T-helper 9 cell (primary cell): ENCODE results near the gene ZNF514.
"Not testable (repeated sequence)": the region's sequence is repeated elsewhere in the genome, so short reads cannot be mapped to it uniquely, and the experiment has no call there.

ENCODE experiments used
- DNase-seq: peaks from one replicate; pipeline ENCODE4 v3.0.0-alpha.2; 2020

Gene ZNF514

DNA sequence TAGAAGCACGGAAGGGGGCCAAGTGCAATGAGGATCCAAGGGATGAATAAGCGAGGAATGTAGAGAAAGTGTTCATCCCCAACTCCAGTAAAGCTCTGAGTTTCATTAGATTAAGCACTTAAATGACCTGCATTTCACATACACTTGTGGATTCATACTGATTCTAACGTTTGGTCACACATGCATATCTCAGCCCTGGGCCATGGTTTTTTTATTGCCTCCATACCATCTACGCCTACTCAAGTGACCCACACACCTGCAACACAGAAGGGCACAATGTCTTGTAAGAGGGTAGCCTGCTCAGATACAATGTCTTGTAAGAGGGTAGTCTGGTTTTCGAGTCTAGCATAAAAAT is 37.5 kb downstream of the ZNF514 start:
- DNase-seq, result no peak

DNA sequence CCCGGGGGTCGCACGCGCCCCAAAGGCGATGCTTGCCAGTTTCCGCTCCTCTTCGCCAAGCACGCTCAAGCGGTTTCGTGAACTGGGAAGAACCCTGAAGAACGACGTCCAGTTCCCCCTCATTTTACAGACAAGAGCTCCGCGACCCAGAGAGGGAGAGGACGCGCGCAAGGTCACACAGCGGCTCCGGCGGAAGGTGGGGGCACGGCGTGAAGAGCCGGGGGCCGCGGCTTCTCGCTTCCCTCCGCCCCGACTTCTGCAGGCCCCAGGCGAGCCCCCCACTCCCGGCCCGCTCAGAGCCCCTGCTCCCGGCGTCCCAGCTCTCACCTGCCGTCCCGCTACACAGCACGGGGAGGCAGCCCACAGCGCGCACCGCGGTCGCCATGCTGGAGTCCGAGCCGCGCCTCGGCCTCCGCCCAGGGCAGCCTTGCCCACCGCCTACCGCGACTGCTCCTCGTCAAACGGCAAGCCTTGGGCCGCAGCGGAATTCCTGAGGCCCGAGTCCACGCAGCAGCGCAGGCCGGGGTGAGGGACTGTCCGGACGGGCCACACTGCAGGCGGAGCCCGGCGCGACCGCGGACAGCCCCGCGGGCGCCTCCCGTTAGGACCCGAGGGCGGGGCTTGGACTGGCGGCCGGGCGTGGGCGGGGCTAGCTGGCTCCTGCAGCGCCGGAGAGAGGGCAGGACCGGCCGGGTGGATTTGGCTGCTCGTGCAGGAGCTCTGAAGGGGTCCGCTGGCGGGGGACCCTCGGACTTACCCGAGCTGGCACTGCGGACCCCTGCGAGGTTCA is 38.0 kb downstream of the ZNF514 start, which contains the start of gene MRPS5:
Gene MRPS5, minus strand, starts transcription at position 402 of the 790 bp plus-strand sequence. Its CDS starts 17 bp downstream, at position 385.
- DNase-seq, result peak; percentile 81

DNA sequence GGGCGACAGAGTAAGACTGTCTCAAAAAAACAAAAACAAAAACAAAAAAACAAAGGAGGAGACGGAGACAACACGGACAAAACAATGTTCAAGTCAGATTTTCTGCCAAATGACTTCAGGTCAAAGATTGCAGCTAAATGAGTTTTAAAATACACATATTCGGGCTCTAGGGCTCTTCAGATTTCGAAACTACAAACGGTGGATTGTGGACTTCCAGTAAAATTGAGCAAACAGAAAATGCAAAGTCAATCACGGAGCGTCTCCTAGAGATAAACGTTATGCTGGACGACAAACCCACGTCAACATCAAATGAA is 38.6 kb downstream of the ZNF514 start:
- no peak for DNase-seq

- DNase-seq, result peak; percentile 60
Observed at GRCh38 chr2:95115418-95115817, 44.2 kb downstream of the ZNF514 start.

DNA sequence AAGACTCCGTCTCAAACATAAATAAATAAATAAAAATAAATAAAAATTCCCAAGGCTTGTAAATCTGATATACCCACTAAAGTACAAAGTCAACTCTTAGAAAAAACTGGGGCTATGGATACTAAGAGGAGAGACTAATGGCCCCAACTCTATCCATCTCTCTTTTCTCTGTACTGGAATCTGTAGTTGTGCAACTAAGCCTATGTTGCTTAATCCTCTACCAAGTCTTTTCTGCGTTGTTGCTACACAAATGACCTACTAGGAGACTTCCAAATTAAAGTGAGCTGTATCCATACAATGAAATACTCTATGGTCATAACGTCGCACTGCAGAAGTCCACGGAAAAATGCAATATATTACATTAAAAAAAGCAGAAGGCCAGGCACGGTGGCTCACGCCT is 46.2 kb downstream of the ZNF514 start:
- no peak for DNase-seq

DNA sequence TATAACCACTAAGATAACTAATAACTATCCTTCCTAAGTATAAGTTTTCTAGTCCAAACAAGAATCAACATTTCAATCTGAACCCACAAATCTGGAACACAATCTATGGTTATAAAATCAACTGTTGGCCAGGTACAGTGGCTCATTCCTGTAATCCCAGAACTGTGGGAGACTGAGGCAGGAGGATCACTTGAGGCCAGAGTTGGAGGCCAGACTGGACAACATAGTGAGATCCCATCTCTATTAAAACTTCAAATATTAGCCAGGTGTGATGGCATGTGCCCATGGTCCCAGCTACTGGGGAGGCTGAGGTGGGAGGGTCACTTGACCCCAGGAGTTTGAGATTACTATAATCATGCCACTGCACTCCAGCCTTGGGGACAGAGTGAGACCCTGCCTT is 49.3 kb downstream of the ZNF514 start:
- DNase-seq, result no peak

DNA sequence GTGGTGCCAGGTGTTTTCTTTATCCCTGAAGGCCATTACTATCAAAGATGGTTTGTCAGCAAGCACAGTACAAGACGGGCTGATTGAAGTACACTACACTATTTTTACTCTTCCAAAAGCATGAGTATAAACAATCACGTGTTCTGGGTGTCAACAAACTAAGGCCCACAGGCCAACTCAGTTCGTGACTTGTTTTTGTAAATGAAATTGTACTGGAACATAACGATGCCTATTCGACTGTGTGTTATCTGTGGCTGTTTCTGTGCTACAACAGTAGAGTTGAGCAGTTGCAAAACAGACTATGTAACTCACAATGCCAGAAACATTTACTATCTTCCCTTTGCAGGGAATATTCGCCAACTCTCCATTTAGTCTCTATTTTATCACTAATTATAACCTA is 50.4 kb downstream of the ZNF514 start:
- no peak for DNase-seq

DNA sequence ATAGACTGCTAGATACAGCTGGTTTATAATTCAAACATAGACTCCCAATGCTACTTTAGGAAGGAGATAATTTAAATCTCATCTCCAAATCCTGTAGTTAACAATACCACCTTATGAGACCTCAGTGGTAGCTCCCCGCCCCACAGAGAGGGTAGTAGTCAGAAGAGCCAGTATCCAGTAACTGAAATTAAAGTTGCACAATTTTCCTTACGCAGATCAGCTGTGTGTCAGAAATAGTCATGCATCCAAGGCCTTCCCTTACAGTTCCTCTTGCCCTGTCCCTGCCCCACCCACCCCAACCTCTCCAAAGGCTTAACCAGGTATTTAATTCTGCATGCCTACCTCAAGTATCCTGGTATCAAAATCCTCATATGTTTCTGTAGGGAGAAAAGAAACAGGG is 53.6 kb downstream of the ZNF514 start:
- no peak for DNase-seq

GRCh38 chr2:95104606-95105005 is 55.0 kb downstream of the ZNF514 start:
- no peak for DNase-seq

GRCh38 chr2:95099910-95100309 is 59.7 kb downstream of the ZNF514 start:
- DNase-seq, result no peak

- DNase-seq, result not testable (repeated sequence)
Observed at GRCh38 chr2:95098273-95098672, 61.4 kb downstream of the ZNF514 start.
